HG02970 (cell line): ENCODE measurements around the gene PDPK1.
"Not testable (repeated sequence)": the region's sequence is repeated elsewhere in the genome, so short reads cannot be mapped to it uniquely, and the experiment has no call there.

Source experiments
- ATAC-seq: cut with Tn5 transposase; IDR thresholded peaks from one replicate; pipeline ENCODE4 v1.9.1; 2021; ENCODE audit warnings: mild to moderate bottlenecking, moderate library complexity, moderate number of reproducible peaks; ENCODE audit not compliant: unreplicated experiment, low FRiP score

Gene PDPK1

GRCh38 chr16:2539192-2539844 is 1.5 kb downstream of the PDPK1 start:
- ATAC-seq: not testable (repeated sequence)

GRCh38 chr16:2539845-2540458 is 2.1 kb downstream of the PDPK1 start:
- not testable (repeated sequence) for ATAC-seq

- not testable (repeated sequence) for ATAC-seq
These were observed 3.1 kb downstream of the PDPK1 start for GRCh38 chr16:2540912-2541311.

GRCh38 chr16:2541409-2541808 is 3.6 kb downstream of the PDPK1 start:
- ATAC-seq: not testable (repeated sequence)

GRCh38 chr16:2543771-2544170 is 6.0 kb downstream of the PDPK1 start:
- ATAC-seq: not testable (repeated sequence)

GRCh38 chr16:2550283-2550878 is 12.6 kb downstream of the PDPK1 start:
- ATAC-seq: not testable (repeated sequence)

GRCh38 chr16:2551420-2551889 is 13.6 kb downstream of the PDPK1 start:
- ATAC-seq: not testable (repeated sequence)

- ATAC-seq: not testable (repeated sequence)
These were observed 17.0 kb downstream of the PDPK1 start for GRCh38 chr16:2554709-2555425.

- ATAC-seq: not testable (repeated sequence)
These were observed 19.3 kb downstream of the PDPK1 start for GRCh38 chr16:2557150-2557549.

- peak; percentile 43 for ATAC-seq
These were observed 22.4 kb downstream of the PDPK1 start for GRCh38 chr16:2560131-2560797.

- ATAC-seq: peak; percentile 49
These were observed 22.9 kb downstream of the PDPK1 start for GRCh38 chr16:2560798-2561133.

GRCh38 chr16:2567506-2567905 is 29.7 kb downstream of the PDPK1 start:
- not testable (repeated sequence) for ATAC-seq

- ATAC-seq: not testable (repeated sequence)
These were observed 30.8 kb downstream of the PDPK1 start for GRCh38 chr16:2568573-2568972.

GRCh38 chr16:2572704-2573103 is 34.9 kb downstream of the PDPK1 start:
- not testable (repeated sequence) for ATAC-seq

- not testable (repeated sequence) for ATAC-seq
These were observed 38.0 kb downstream of the PDPK1 start for GRCh38 chr16:2575839-2576238.

GRCh38 chr16:2577044-2577443 is 39.2 kb downstream of the PDPK1 start:
- ATAC-seq: not testable (repeated sequence)

- ATAC-seq: not testable (repeated sequence)
These were observed 41.1 kb downstream of the PDPK1 start for GRCh38 chr16:2578905-2579304.

GRCh38 chr16:2580143-2580542 is 42.3 kb downstream of the PDPK1 start:
- not testable (repeated sequence) for ATAC-seq

GRCh38 chr16:2580818-2581217 is 43.0 kb downstream of the PDPK1 start:
- not testable (repeated sequence) for ATAC-seq
